GM12801 (cell line): ENCODE data around the gene MAT1A.

ENCODE experiments used
- TF ChIP-seq, protein P1 (sequence below): IDR thresholded peaks from one replicate; pipeline ENCODE4 v1.5.1; 2011; ENCODE audit warnings: control low read depth; ENCODE audit not compliant: insufficient read length; ENCODE audit errors: extremely low read depth

The MAT1A gene

GRCh38 chr10:80276335-80276734 is 13.1 kb downstream of the MAT1A start:
- TF ChIP-seq, protein P1, sequence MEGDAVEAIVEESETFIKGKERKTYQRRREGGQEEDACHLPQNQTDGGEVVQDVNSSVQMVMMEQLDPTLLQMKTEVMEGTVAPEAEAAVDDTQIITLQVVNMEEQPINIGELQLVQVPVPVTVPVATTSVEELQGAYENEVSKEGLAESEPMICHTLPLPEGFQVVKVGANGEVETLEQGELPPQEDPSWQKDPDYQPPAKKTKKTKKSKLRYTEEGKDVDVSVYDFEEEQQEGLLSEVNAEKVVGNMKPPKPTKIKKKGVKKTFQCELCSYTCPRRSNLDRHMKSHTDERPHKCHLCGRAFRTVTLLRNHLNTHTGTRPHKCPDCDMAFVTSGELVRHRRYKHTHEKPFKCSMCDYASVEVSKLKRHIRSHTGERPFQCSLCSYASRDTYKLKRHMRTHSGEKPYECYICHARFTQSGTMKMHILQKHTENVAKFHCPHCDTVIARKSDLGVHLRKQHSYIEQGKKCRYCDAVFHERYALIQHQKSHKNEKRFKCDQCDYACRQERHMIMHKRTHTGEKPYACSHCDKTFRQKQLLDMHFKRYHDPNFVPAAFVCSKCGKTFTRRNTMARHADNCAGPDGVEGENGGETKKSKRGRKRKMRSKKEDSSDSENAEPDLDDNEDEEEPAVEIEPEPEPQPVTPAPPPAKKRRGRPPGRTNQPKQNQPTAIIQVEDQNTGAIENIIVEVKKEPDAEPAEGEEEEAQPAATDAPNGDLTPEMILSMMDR = no peak

- TF ChIP-seq, protein P1 = no peak
Observed at GRCh38 chr10:80275756-80276155, 13.7 kb downstream of the MAT1A start.

DNA sequence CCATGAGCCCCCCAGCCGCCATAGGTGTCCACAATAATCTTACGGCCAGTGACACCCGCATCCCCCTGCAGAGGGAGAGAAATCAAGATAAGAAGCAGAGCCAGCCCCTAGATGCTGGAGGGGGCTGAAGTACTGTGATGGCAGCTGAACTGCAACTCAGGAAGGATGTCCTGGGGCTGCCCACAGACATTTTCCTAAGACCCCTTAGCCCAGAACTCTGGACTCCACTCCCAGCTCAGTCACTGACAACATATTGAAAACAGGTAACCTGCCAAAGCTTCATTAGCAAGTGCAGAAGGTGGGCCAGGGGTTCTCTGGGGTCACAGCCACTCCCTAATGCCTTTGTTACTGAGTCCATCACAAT is 14.3 kb downstream of the MAT1A start:
- TF ChIP-seq, protein P1 = no peak

DNA sequence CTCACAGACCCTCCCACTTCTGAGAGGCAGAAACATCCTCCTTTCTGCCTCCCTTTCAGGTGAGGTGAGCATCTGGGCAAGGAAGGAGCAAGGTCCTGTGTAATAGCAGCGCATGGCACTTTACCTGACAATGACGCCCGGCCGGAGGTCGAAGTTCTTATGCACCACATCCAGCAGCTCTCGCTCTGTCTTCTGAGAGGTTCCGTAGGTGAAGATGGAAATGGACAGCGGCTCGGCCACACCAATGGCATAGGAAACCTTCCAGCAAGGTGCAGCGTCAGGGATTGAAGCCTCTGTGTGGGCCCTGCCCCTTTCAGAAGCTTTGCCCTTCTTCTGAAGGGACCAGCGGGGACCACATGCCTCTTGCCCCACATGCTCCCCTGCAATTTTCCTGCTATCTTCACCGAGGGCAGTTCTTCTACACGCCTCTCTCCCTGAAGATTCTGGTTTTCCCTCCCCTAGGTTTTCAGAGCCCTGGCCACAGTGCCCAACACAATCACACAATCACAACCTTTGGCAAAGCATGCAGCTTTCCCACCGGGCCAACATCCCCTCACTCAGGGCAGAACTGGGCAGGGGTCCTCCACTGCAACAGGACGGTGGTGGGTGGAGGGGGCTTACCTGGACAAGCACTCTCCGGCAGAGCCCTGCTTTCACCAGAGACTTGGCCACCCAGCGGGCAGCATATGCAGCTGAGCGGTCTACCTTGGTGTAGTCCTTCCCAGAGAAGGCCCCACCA is 14.9 kb downstream of the MAT1A start:
- TF ChIP-seq, protein P1 = no peak

DNA sequence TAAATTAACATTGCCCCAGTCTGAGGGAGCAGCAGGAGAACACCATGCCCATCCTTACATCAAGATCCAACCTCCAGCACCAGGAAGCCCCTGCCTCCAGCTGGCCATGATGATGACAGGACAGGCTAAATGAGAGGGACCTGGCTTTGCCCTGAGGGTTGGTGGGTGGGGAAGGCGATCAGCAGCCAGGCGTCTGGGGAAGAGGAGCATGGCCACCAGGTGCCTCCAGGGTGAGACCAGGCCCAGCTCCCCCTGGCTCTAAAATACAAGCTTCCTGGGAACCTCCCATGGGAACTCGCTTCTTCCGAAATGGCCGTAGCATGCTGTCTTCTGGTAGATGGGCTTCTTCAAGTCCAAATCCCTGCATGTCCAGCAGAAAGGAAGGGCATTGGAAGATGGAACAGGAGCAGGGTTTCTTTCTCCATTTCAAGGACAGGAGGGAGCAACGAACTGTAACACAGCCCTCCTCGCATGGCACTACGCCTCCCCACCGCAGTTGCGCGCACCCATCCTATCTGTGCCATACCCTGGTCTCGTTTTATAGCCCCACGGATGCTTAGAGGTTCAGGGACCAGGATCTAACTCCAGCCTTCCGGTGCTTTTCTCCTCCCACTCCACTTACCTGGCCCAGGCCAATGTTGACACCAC is 15.8 kb downstream of the MAT1A start:
- TF ChIP-seq, protein P1 = no peak

GRCh38 chr10:80272793-80273522 is 16.5 kb downstream of the MAT1A start:
- TF ChIP-seq, protein P1 = no peak

DNA sequence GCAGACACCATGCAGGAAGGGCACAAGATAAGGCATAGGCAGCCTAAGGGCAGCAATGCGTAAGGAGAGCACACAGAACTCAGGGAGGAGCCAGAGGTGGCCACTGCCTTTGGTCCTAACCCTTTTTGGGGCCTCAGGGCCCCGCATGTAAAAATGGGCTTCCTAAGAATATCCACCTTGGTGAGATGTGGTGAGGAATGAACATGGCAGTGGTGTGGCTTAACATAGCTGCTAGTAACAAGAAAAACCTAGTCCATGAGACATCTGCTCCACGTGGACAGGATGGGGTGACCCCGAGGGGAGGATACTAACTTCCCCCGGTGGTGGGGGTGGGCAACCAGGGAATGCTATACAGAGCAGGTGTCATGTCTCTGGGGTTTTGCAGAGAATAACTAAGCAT is 18.0 kb downstream of the MAT1A start:
- TF ChIP-seq, protein P1 = no peak
